HepG2 (cell line): ENCODE results near the gene ZNF442. TPM values are rescaled to one million over a fixed set of nuclear protein-coding genes. Genes with fewer than 3 reads are reported as not detected.

Experiments used
- ELF4 ChIP-seq: sonication (generic); formaldehyde crosslinking; IDR thresholded peaks from 2 replicates; pipeline ENCODE4 v1.5.0; 2020; ENCODE audit warnings: missing genetic modification reagents, mild to moderate bottlenecking, moderate library complexity, borderline replicate concordance
- FLYWCH1 ChIP-seq: sonication (generic); formaldehyde crosslinking; IDR thresholded peaks from 2 replicates; pipeline ENCODE4 v1.8.1; 2023; ENCODE audit warnings: mild to moderate bottlenecking, missing genetic modification reagents
- FOXA3 ChIP-seq: IDR thresholded peaks from 2 replicates; pipeline ENCODE4 v1.6.1; 2016; ENCODE audit warnings: missing genetic modification reagents, missing compliant biosample characterization
- HMG20B ChIP-seq: conservative IDR thresholded peaks from 2 replicates; pipeline ENCODE4 v1.6.1; 2016; ENCODE audit warnings: missing genetic modification reagents, missing compliant biosample characterization
- HNRNPK ChIP-seq: fragments of 200-400 bp; formaldehyde crosslinking; IDR thresholded peaks from 2 replicates; pipeline ENCODE4 v1.6.1; 2018; ENCODE audit warnings: low read length, low read depth, moderate library complexity, mild to moderate bottlenecking; ENCODE audit not compliant: poor library complexity, severe bottlenecking
- KDM2A ChIP-seq: sonication (generic); formaldehyde crosslinking; IDR thresholded peaks from 2 replicates; pipeline ENCODE4 v1.4.0; 2020; ENCODE audit warnings: low read depth, missing genetic modification reagents, borderline replicate concordance
- SMAD3 ChIP-seq: sonication (generic); formaldehyde crosslinking; IDR thresholded peaks from 2 replicates; pipeline ENCODE4 v1.4.0; 2020; ENCODE audit warnings: missing genetic modification reagents
- SRF ChIP-seq: IDR thresholded peaks from 2 replicates; pipeline ENCODE4 v1.6.1; 2011; ENCODE audit warnings: mild to moderate bottlenecking, low read depth, low read length, moderate library complexity
- THAP11 ChIP-seq: IDR thresholded peaks from 2 replicates; pipeline ENCODE4 v1.6.1; 2016; ENCODE audit warnings: missing biosample characterization, missing genetic modification reagents
- YY1 ChIP-seq: IDR thresholded peaks from 2 replicates; pipeline ENCODE4 v1.6.1; 2011; ENCODE audit warnings: low read length, low read depth, moderate library complexity, mild to moderate bottlenecking; ENCODE audit not compliant: insufficient read depth, insufficient replicate concordance
- ZC3H13 ChIP-seq: sonication (generic); formaldehyde crosslinking; IDR thresholded peaks from 2 replicates; pipeline ENCODE4 v1.8.1; 2023; ENCODE audit warnings: mild to moderate bottlenecking, missing genetic modification reagents, moderate library complexity
- ZNF160 ChIP-seq: sonication (generic); formaldehyde crosslinking; IDR thresholded peaks from 2 replicates; pipeline ENCODE4 v1.8.0; 2022; ENCODE audit warnings: mild to moderate bottlenecking, inconsistent platforms, missing genetic modification reagents
- ZNF331 ChIP-seq: sonication (generic); formaldehyde crosslinking; IDR thresholded peaks from 2 replicates; pipeline ENCODE4 v1.4.0; 2020; ENCODE audit warnings: missing genetic modification reagents
- ZNF577 ChIP-seq: sonication (generic); formaldehyde crosslinking; IDR thresholded peaks from 2 replicates; pipeline ENCODE4 v1.4.0; 2020; ENCODE audit warnings: mild to moderate bottlenecking, low read depth, missing genetic modification reagents, borderline replicate concordance
- ZNF747 ChIP-seq: sonication (generic); formaldehyde crosslinking; IDR thresholded peaks from 2 replicates; pipeline ENCODE4 v1.8.1; 2023; ENCODE audit warnings: missing genetic modification reagents, mild to moderate bottlenecking, borderline replicate concordance
- polyA plus RNA-seq, 8 experiments: library from polyadenylated mRNA; depleted of rRNA in 3 of 8; stranded (reverse) in 7 of 8; unstranded in 1 of 8; fragments of >200 nt; fragmentation: Illumina TruSeq in 4 of 8; extraction: Trizol in 4 of 8; gene quantifications; 2 replicates each; pipeline versions ENCODE4 v1.2.1 to v1.2.3, GENCODE V29; 2011 to 2016; ENCODE audit warnings: low read depth in 4 of 8, missing spikeins in 1 of 8, mixed read lengths in 1 of 8; ENCODE audit not compliant: insufficient read depth in 1 of 8
- total RNA-seq, 5 experiments: library from RNA; depleted of rRNA; stranded (reverse); fragments of >200 nt; fragmentation: Illumina TruSeq; extraction: Trizol; gene quantifications; 2 replicates each; pipeline ENCODE4 v1.2.3, GENCODE V29; 2016; ENCODE audit warnings: low read depth in 1 of 5
- TF ChIP-seq, protein P1 (sequence below): IDR thresholded peaks from 2 replicates; pipeline ENCODE4 v1.6.1; 2016; ENCODE audit warnings: missing compliant biosample characterization, missing genetic modification reagents, borderline replicate concordance
- TF ChIP-seq, protein P2 (sequence below): IDR thresholded peaks from 2 replicates; pipeline ENCODE4 v1.6.1; 2016; ENCODE audit warnings: low read depth, control low read depth
- TF ChIP-seq, protein P3 (sequence below): sonication (generic); formaldehyde crosslinking; IDR thresholded peaks from 2 replicates; pipeline ENCODE4 v1.5.1; 2020; ENCODE audit warnings: mild to moderate bottlenecking, missing genetic modification reagents, borderline replicate concordance

The ZNF442 gene
- total and polyA plus RNA-seq, 2 of the 13 experiments (the other 11 are each of a cell fraction or from before 2014, with no cell fraction given) = 1.0 to 6.0 TPM

DNA sequence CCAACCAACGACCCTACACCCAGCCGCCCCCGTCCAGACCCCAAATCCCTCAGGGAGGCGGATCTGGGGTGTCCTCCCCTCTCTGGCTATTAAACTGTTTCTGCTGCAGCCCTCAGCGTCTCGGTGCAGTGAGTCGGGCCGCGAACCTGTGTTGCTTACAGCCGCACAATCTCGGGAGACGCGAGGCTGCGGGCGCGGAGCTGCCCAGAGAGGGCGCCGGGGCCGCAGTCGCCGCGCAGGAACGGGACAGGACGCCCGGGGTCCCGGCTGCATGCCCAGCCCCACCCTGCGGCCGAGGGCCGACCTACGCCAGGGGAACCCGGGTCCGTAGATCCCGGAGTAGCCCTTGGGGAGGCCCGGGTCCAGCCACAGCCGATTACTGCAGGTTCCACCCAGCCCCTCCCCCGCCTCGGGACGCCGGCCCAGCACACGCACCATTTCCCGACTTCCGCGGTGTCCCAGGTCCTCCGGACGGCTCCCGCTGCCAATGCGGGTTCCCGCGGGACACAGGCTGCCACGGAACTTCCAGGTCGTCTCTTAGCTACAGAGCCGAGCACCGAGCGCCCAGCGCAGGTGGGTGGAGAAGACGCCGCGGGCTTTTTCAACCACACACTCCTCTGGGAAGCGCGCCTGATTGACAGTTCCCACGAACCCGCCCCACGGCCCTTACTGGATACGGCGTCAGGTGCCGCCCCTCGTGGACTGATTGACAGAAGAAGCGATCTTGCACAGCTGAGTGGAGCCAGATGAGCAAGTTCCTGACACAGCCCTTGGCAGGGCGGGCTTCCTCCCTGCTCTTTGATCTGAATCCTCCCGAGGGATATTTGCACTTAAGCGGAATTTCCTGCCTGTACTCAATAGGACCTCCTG is 35.4 kb upstream of the ZNF442 start, which contains the start of gene ZNF799 (continued):
- TF ChIP-seq, protein P1, sequence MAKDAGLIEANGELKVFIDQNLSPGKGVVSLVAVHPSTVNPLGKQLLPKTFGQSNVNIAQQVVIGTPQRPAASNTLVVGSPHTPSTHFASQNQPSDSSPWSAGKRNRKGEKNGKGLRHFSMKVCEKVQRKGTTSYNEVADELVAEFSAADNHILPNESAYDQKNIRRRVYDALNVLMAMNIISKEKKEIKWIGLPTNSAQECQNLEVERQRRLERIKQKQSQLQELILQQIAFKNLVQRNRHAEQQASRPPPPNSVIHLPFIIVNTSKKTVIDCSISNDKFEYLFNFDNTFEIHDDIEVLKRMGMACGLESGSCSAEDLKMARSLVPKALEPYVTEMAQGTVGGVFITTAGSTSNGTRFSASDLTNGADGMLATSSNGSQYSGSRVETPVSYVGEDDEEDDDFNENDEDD (CRISPR knock-in tag) = peak; percentile 69; the same call in 1 of the 2 replicates
- peak; percentile 42; the same call in 1 of the 2 replicates for TF ChIP-seq THAP11
- 0 out of 2 replicates have a peak, but pooled peaks have one; percentile 9 for TF ChIP-seq HMG20B (CRISPR knock-in tag)
- TF ChIP-seq ZNF747 (CRISPR knock-in tag) = 0 out of 2 replicates have a peak, but pooled peaks have one; percentile 25
- peak; percentile 89 for TF ChIP-seq FLYWCH1 (CRISPR knock-in tag)
- TF ChIP-seq FOXA3 (CRISPR knock-in tag) = no peak
- no peak for TF ChIP-seq ZNF577 (CRISPR knock-in tag)
- TF ChIP-seq, protein P2, sequence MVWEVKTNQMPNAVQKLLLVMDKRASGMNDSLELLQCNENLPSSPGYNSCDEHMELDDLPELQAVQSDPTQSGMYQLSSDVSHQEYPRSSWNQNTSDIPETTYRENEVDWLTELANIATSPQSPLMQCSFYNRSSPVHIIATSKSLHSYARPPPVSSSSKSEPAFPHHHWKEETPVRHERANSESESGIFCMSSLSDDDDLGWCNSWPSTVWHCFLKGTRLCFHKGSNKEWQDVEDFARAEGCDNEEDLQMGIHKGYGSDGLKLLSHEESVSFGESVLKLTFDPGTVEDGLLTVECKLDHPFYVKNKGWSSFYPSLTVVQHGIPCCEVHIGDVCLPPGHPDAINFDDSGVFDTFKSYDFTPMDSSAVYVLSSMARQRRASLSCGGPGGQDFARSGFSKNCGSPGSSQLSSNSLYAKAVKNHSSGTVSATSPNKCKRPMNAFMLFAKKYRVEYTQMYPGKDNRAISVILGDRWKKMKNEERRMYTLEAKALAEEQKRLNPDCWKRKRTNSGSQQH (CRISPR knock-in tag) = 0 out of 2 replicates have a peak, but pooled peaks have one; percentile 34
- no peak; the same call in 1 of the 2 replicates for TF ChIP-seq KDM2A (CRISPR knock-in tag)
- no peak for TF ChIP-seq SRF
- TF ChIP-seq ZNF331 (CRISPR knock-in tag) = no peak
- TF ChIP-seq HNRNPK = peak; percentile 39
- no peak for TF ChIP-seq SMAD3 (CRISPR knock-in tag)
- peak; percentile 28 for TF ChIP-seq ZC3H13 (CRISPR knock-in tag)
- no peak for TF ChIP-seq YY1
- TF ChIP-seq, protein P3, sequence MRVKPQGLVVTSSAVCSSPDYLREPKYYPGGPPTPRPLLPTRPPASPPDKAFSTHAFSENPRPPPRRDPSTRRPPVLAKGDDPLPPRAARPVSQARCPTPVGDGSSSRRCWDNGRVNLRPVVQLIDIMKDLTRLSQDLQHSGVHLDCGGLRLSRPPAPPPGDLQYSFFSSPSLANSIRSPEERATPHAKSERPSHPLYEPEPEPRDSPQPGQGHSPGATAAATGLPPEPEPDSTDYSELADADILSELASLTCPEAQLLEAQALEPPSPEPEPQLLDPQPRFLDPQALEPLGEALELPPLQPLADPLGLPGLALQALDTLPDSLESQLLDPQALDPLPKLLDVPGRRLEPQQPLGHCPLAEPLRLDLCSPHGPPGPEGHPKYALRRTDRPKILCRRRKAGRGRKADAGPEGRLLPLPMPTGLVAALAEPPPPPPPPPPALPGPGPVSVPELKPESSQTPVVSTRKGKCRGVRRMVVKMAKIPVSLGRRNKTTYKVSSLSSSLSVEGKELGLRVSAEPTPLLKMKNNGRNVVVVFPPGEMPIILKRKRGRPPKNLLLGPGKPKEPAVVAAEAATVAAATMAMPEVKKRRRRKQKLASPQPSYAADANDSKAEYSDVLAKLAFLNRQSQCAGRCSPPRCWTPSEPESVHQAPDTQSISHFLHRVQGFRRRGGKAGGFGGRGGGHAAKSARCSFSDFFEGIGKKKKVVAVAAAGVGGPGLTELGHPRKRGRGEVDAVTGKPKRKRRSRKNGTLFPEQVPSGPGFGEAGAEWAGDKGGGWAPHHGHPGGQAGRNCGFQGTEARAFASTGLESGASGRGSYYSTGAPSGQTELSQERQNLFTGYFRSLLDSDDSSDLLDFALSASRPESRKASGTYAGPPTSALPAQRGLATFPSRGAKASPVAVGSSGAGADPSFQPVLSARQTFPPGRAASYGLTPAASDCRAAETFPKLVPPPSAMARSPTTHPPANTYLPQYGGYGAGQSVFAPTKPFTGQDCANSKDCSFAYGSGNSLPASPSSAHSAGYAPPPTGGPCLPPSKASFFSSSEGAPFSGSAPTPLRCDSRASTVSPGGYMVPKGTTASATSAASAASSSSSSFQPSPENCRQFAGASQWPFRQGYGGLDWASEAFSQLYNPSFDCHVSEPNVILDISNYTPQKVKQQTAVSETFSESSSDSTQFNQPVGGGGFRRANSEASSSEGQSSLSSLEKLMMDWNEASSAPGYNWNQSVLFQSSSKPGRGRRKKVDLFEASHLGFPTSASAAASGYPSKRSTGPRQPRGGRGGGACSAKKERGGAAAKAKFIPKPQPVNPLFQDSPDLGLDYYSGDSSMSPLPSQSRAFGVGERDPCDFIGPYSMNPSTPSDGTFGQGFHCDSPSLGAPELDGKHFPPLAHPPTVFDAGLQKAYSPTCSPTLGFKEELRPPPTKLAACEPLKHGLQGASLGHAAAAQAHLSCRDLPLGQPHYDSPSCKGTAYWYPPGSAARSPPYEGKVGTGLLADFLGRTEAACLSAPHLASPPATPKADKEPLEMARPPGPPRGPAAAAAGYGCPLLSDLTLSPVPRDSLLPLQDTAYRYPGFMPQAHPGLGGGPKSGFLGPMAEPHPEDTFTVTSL (CRISPR knock-in tag) = 0 out of 2 replicates have a peak, but pooled peaks have one; percentile 62
- TF ChIP-seq ZNF160 (CRISPR knock-in tag) = 0 out of 2 replicates have a peak, but pooled peaks have one; percentile 57
- TF ChIP-seq ELF4 (CRISPR knock-in tag) = no peak
